GM10266 (cell line): ENCODE results near the gene STX12.
"Not testable (repeated sequence)": the region's sequence is repeated elsewhere in the genome, so short reads cannot be mapped to it uniquely, and the experiment has no call there.

Source experiments
- DNase-seq: peaks from one replicate; pipeline ENCODE4 v3.0.0; 2012; ENCODE audit errors: extremely low spot score
- CTCF ChIP-seq: IDR thresholded peaks from 2 replicates; pipeline ENCODE4 v1.5.1; 2012; ENCODE audit warnings: mild to moderate bottlenecking, low read depth; ENCODE audit not compliant: control insufficient read depth, insufficient read depth; ENCODE audit errors: missing control alignments

The STX12 gene

GRCh38 chr1:27760426-27760825 is 12.6 kb upstream of the STX12 start:
- DNase-seq: no peak

GRCh38 chr1:27762033-27762432 is 11.0 kb upstream of the STX12 start:
- TF ChIP-seq CTCF: no peak
- no peak for DNase-seq

More at GRCh38 chr1:27760426-27760825, 12.6 kb upstream of the STX12 start:
- peak; percentile 8 for TF ChIP-seq CTCF

GRCh38 chr1:27763358-27763757 is 9.7 kb upstream of the STX12 start:
- TF ChIP-seq CTCF: no peak
- DNase-seq: no peak

- DNase-seq: no peak
- TF ChIP-seq CTCF: no peak
These were observed 2.7 kb upstream of the STX12 start for GRCh38 chr1:27770293-27770830.

- no peak for TF ChIP-seq CTCF
- DNase-seq: no peak
These were observed 735 bp upstream of the STX12 start for GRCh38 chr1:27772036-27772931.

- DNase-seq: peak; percentile 22
- no peak for TF ChIP-seq CTCF
These were observed 917 bp downstream of the STX12 start for GRCh38 chr1:27773826-27774445.

GRCh38 chr1:27774654-27775053 is 1.6 kb downstream of the STX12 start:
- no peak for DNase-seq
- TF ChIP-seq CTCF: no peak

GRCh38 chr1:27775336-27775735 is 2.3 kb downstream of the STX12 start:
- DNase-seq: not testable (repeated sequence)

- DNase-seq: not testable (repeated sequence)
These were observed 3.3 kb downstream of the STX12 start for GRCh38 chr1:27776276-27776675.
